PFSK-1 (cell line): Measurements from ENCODE around the gene GRIK1.

ENCODE experiments used
- FOXP2 ChIP-seq: optimal IDR thresholded peaks from 2 replicates; pipeline ENCODE3; 2011; ENCODE audit warnings: borderline replicate concordance, control low read depth, inconsistent platforms; ENCODE audit not compliant: insufficient read depth; ENCODE audit errors: extremely low read length, extremely low read depth
- POLR2AphosphoS5 ChIP-seq: IDR thresholded peaks from 2 replicates; pipeline ENCODE4 v1.6.1; 2012; ENCODE audit warnings: low read depth, mild to moderate bottlenecking, control low read depth, low read length, moderate library complexity
- SIN3A ChIP-seq: IDR thresholded peaks from 2 replicates; pipeline ENCODE4 v1.6.1; 2012; ENCODE audit warnings: mild to moderate bottlenecking, low read length, moderate library complexity, borderline replicate concordance; ENCODE audit not compliant: insufficient read depth
- TAF1 ChIP-seq: IDR thresholded peaks from 2 replicates; pipeline ENCODE4 v1.6.1; 2012; ENCODE audit warnings: low read length, control low read depth, borderline replicate concordance; ENCODE audit not compliant: insufficient read depth
- TF ChIP-seq, protein P1 (sequence below), 2 experiments: IDR thresholded peaks; 2 replicates each; pipeline versions ENCODE4 v1.6.1 to v1.8.0; 2011 to 2012; ENCODE audit warnings: low read depth in 2 of 2, low read length in 2 of 2, control low read depth in 1 of 2, inconsistent platforms in 1 of 2, mild to moderate bottlenecking in 1 of 2, moderate library complexity in 1 of 2; ENCODE audit not compliant: insufficient read depth in 1 of 2

- TF ChIP-seq, protein P1, sequence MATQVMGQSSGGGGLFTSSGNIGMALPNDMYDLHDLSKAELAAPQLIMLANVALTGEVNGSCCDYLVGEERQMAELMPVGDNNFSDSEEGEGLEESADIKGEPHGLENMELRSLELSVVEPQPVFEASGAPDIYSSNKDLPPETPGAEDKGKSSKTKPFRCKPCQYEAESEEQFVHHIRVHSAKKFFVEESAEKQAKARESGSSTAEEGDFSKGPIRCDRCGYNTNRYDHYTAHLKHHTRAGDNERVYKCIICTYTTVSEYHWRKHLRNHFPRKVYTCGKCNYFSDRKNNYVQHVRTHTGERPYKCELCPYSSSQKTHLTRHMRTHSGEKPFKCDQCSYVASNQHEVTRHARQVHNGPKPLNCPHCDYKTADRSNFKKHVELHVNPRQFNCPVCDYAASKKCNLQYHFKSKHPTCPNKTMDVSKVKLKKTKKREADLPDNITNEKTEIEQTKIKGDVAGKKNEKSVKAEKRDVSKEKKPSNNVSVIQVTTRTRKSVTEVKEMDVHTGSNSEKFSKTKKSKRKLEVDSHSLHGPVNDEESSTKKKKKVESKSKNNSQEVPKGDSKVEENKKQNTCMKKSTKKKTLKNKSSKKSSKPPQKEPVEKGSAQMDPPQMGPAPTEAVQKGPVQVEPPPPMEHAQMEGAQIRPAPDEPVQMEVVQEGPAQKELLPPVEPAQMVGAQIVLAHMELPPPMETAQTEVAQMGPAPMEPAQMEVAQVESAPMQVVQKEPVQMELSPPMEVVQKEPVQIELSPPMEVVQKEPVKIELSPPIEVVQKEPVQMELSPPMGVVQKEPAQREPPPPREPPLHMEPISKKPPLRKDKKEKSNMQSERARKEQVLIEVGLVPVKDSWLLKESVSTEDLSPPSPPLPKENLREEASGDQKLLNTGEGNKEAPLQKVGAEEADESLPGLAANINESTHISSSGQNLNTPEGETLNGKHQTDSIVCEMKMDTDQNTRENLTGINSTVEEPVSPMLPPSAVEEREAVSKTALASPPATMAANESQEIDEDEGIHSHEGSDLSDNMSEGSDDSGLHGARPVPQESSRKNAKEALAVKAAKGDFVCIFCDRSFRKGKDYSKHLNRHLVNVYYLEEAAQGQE (IDR thresholded peaks at IDR 0.05; ENCODE audit: insufficient read depth in 1 of 2, low read depth in 2 of 2, low read length in 2 of 2), result no peak
- TF ChIP-seq POLR2AphosphoS5, result no peak
- no peak for TF ChIP-seq TAF1
- no peak for TF ChIP-seq SIN3A
- no peak for TF ChIP-seq FOXP2
These were observed 72.0 kb downstream of the GRIK1 start for GRCh38 chr21:29867796-29868195.
